ENCODE measurements around the gene GSTA3. TPM values are rescaled to one million over a fixed set of nuclear protein-coding genes. Genes with fewer than 3 reads are reported as not detected.
"Not testable (repeated sequence)": the region's sequence is repeated elsewhere in the genome, so short reads cannot be mapped to it uniquely, and the experiment has no call there.

GSTA3 gene
- total and polyA plus RNA-seq, 2 of the 4 experiments (the other 2 are of a cell fraction) = not detected

DNA sequence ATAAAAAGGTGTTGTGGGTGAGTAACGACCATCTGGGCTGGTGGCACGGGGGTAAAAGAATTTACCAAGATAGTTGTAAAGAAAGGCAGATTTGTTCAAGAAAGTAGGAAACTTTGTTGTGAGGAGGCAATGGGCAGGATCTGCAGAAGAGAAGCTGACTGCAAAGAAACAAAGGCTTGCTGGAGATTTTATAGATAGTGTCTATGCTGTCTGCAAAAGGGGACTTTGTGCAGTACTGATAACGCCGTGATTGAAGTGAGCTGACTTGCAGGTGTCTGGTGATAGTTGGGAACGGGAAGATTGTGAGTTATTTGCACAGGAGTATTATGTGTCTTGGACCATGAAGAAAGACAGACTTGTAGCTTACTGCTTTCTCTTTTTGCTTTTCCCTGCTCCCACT, 36.8 kb upstream of the GSTA3 start:
- WGBS, 2 experiments (ENCODE audit: extremely low coverage in 2 of 2, insufficient read length in 1 of 2) = 20% methylated on average over 1 of the region's 5 CpGs; no CpG with 5 or more reads in 1 of the 2 experiments
- Histone ChIP-seq H2BK15ac (ENCODE audit: low read depth, low read length) (no peak overlapping the region), H2AK9ac (replicated peaks; ENCODE audit: low read depth, low read length, poor library complexity) (no peak overlapping the region)

DNA sequence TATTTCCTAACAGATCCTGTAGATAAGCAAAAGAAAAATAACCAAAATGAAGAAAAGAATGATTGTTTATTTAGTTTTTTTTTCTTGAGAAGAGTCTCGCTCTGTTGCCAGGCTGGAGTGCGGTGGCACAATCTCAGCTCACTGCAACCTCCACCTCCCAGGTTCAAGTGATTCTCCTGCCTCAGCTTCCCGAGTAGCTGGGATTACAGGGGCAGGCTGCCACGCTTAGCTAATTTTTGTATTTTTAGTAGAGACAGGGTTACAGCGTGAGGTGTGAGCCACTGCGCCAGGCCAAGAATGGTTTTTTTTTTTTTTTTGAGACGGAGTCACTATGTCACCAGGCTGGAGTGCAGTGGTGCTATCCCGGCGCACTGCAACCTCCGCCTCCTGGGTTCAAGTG, 33.3 kb upstream of the GSTA3 start:
- H4K5ac ChIP-seq (ENCODE audit: low read depth, low read length); BruUV-seq (replicated peaks); H3K9me3 ChIP-seq (ENCODE audit: control insufficient read depth, insufficient read depth, low read length); H3K27me3 ChIP-seq (ENCODE audit: control insufficient read depth, insufficient read depth, low read length); in situ Hi-C loops (cut with MboI; ENCODE audit: low sequenced_read_pairs); H2AK5ac ChIP-seq (ENCODE audit: low read depth, low read length); POLR2A ChIA-PET (ENCODE audit: unreplicated experiment); H3K23ac ChIP-seq (ENCODE audit: low read depth, low read length); dilution Hi-C loops (cut with HindIII; ENCODE audit: low sequenced_read_pairs, unreplicated experiment); H2BK15ac ChIP-seq (ENCODE audit: low read depth, low read length); H2BK5ac ChIP-seq (ENCODE audit: low read depth, low read length, poor library complexity, severe bottlenecking); H3K79me1 ChIP-seq (ENCODE audit: low read depth in 1 of 2, low read length in 2 of 2); H3K4me2 ChIP-seq (ENCODE audit: low read depth, low read length); H3K9ac ChIP-seq (ENCODE audit: low read depth, low read length); H4K8ac ChIP-seq (ENCODE audit: low read depth in 2 of 2, low read length in 2 of 2); H3K27ac ChIP-seq (ENCODE audit: insufficient read depth, low read length); H4K91ac ChIP-seq (ENCODE audit: insufficient read depth, low read depth, low read length); H4K20me1 ChIP-seq (ENCODE audit: insufficient read depth, low read length); DNase-seq; H3K4ac ChIP-seq (ENCODE audit: low read depth, low read length); H3K9me1 ChIP-seq (ENCODE audit: insufficient read depth, low read length); H3K18ac ChIP-seq (ENCODE audit: low read depth, low read length); H2AFZ ChIP-seq (replicated peaks; ENCODE audit: low read length, poor library complexity); H2BK20ac ChIP-seq (ENCODE audit: low read depth, low read length); H3K4me3 ChIP-seq (ENCODE audit: insufficient read depth, low read depth, low read length); H3K4me1 ChIP-seq (ENCODE audit: control insufficient read depth, insufficient read depth, low read length); H3K56ac ChIP-seq (ENCODE audit: extremely low read depth, insufficient read depth, low read length); ATAC-seq (ENCODE audit: low read depth); H2BK120ac ChIP-seq (ENCODE audit: low read depth, low read length); H3K36me3 ChIP-seq (ENCODE audit: control insufficient read depth, insufficient read depth, low read length); H2AK9ac ChIP-seq (replicated peaks; ENCODE audit: low read depth, low read length, poor library complexity); H3K14ac ChIP-seq (replicated peaks; ENCODE audit: low read depth, low read length): not testable (repeated sequence)
- CTCF ChIA-PET = interaction anchor here (0.7 kb wide), 1 partner anchor 14 kb away, joined by 3 read pairs; no protein-coding TSS in a partner anchor
- intact Hi-C loops (cut with micrococcal nuclease) = loop anchor here (5.0 kb wide), 1 partner anchor 39 kb away; no protein-coding TSS in a partner anchor
- 57% methylated on average over 2 of the region's 10 CpGs; no CpG with 5 or more reads in 1 of the 2 experiments for WGBS, 2 experiments (ENCODE audit: extremely low coverage in 2 of 2, insufficient read length in 1 of 2)

More for the DNA sequence above, 36.8 kb upstream of the GSTA3 start:
- BruUV-seq (replicated peaks) = no TSS peak
- Histone ChIP-seq H3K9me3 (ENCODE audit: control insufficient read depth, insufficient read depth, low read length) (no peaks in the 10 kb centered on the region), H3K4me3 (ENCODE audit: insufficient read depth, low read depth, low read length) (no peak overlapping the region), H2BK20ac (ENCODE audit: low read depth, low read length) (no peak overlapping the region), H3K9ac (ENCODE audit: low read depth, low read length) (no peak overlapping the region), H3K4ac (ENCODE audit: low read depth, low read length) (no peak overlapping the region), H3K4me1 (ENCODE audit: control insufficient read depth, insufficient read depth, low read length) (no peaks in the 10 kb centered on the region), H2BK120ac (ENCODE audit: low read depth, low read length) (no peak overlapping the region), H2AK5ac (ENCODE audit: low read depth, low read length) (no peak overlapping the region), H2AFZ (replicated peaks; ENCODE audit: low read length, poor library complexity) (no peak overlapping the region), H2BK5ac (ENCODE audit: low read depth, low read length, poor library complexity, severe bottlenecking) (no peak overlapping the region), H3K14ac (replicated peaks; ENCODE audit: low read depth, low read length) (no peak overlapping the region), H3K27me3 (ENCODE audit: control insufficient read depth, insufficient read depth, low read length) (peaks cover 8% of the 10 kb centered on the region; the same call in 1 of the 2 replicates), H3K9me1 (ENCODE audit: insufficient read depth, low read length) (no peaks in the 10 kb centered on the region), H3K79me1 (ENCODE audit: low read depth in 1 of 2, low read length in 2 of 2) (no peaks in the 10 kb centered on the region), H3K36me3 (ENCODE audit: control insufficient read depth, insufficient read depth, low read length) (no peaks in the 10 kb centered on the region), H3K27ac (ENCODE audit: insufficient read depth, low read length) (no peak overlapping the region), H3K4me2 (ENCODE audit: low read depth, low read length) (no peak overlapping the region), H4K91ac (ENCODE audit: insufficient read depth, low read depth, low read length) (no peak overlapping the region), H4K20me1 (ENCODE audit: insufficient read depth, low read length) (no peaks in the 10 kb centered on the region), H3K23ac (ENCODE audit: low read depth, low read length) (no peak overlapping the region), H3K56ac (ENCODE audit: extremely low read depth, insufficient read depth, low read length) (no peak overlapping the region), H4K5ac (ENCODE audit: low read depth, low read length) (no peak overlapping the region), H4K8ac (ENCODE audit: low read depth in 2 of 2, low read length in 2 of 2) (no peak overlapping the region), H3K18ac (ENCODE audit: low read depth, low read length) (no peak overlapping the region)
- in situ Hi-C loops (cut with MboI; ENCODE audit: low sequenced_read_pairs) (no loop called here), intact Hi-C loops (cut with micrococcal nuclease) (no loop called here), dilution Hi-C loops (cut with HindIII; ENCODE audit: low sequenced_read_pairs, unreplicated experiment) (no loop called here)
- no peak for DNase-seq
- ATAC-seq (ENCODE audit: low read depth) = no peak
- TF ChIP-seq, protein P1, sequence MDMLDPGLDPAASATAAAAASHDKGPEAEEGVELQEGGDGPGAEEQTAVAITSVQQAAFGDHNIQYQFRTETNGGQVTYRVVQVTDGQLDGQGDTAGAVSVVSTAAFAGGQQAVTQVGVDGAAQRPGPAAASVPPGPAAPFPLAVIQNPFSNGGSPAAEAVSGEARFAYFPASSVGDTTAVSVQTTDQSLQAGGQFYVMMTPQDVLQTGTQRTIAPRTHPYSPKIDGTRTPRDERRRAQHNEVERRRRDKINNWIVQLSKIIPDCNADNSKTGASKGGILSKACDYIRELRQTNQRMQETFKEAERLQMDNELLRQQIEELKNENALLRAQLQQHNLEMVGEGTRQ (IDR thresholded peaks at IDR 0.05; ENCODE audit: low read depth, low read length) = no peak
- TF ChIP-seq RFX5 (IDR thresholded peaks at IDR 0.05; ENCODE audit: low read depth, low read length) = no peak
- TF ChIP-seq, protein P2, sequence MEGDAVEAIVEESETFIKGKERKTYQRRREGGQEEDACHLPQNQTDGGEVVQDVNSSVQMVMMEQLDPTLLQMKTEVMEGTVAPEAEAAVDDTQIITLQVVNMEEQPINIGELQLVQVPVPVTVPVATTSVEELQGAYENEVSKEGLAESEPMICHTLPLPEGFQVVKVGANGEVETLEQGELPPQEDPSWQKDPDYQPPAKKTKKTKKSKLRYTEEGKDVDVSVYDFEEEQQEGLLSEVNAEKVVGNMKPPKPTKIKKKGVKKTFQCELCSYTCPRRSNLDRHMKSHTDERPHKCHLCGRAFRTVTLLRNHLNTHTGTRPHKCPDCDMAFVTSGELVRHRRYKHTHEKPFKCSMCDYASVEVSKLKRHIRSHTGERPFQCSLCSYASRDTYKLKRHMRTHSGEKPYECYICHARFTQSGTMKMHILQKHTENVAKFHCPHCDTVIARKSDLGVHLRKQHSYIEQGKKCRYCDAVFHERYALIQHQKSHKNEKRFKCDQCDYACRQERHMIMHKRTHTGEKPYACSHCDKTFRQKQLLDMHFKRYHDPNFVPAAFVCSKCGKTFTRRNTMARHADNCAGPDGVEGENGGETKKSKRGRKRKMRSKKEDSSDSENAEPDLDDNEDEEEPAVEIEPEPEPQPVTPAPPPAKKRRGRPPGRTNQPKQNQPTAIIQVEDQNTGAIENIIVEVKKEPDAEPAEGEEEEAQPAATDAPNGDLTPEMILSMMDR (conservative IDR thresholded peaks at IDR 0.05; ENCODE audit: low read depth, low read length) = no peak
- TF ChIP-seq RCOR1 (IDR thresholded peaks at IDR 0.05; ENCODE audit: insufficient replicate concordance, low read length) = no peak
- POLR2A ChIA-PET (ENCODE audit: unreplicated experiment) = no interaction called here
- CTCF ChIA-PET = interaction anchor here (0.6 kb wide), 1 partner anchor 158 kb away, joined by 3 read pairs; no protein-coding TSS in a partner anchor

Data from IMR-90 (cell line).